Endothelial cell of umbilical vein (primary cell): ENCODE measurements around the gene TEX54.

Experiments
- EZH2 ChIP-seq: IDR thresholded peaks from 2 replicates; pipeline ENCODE4 v1.6.1; 2012; ENCODE audit warnings: borderline replicate concordance, low read depth, mild to moderate bottlenecking, moderate library complexity, low read length, inconsistent platforms; ENCODE audit not compliant: severe bottlenecking
- JUN ChIP-seq: IDR thresholded peaks from 2 replicates; pipeline ENCODE4 v1.6.1; 2011; ENCODE audit warnings: borderline replicate concordance, low read depth; ENCODE audit not compliant: insufficient read length, insufficient read depth
- POLR2A ChIP-seq: IDR thresholded peaks from 2 replicates; pipeline ENCODE4 v1.6.1; 2012; ENCODE audit warnings: low read depth, mild to moderate bottlenecking, control low read depth, low read length
- POLR2AphosphoS5 ChIP-seq: IDR thresholded peaks from 2 replicates; pipeline ENCODE4 v1.6.1; 2012; ENCODE audit warnings: low read depth, mild to moderate bottlenecking, control low read depth, low read length, moderate library complexity; ENCODE audit not compliant: insufficient read depth
- TF ChIP-seq, protein P1 (sequence below), 2 donors: IDR thresholded peaks; 1 replicate in 1 of 2; 2 replicates in 1 of 2; pipeline ENCODE4 v1.5.1; 2011; ENCODE audit warnings: low read length in 2 of 2, mild to moderate bottlenecking in 2 of 2, moderate library complexity in 2 of 2, control low read depth in 1 of 2, inconsistent platforms in 1 of 2, low read depth in 1 of 2; ENCODE audit not compliant: insufficient read depth in 1 of 2; ENCODE audit errors: extremely low read depth in 1 of 2

DNA sequence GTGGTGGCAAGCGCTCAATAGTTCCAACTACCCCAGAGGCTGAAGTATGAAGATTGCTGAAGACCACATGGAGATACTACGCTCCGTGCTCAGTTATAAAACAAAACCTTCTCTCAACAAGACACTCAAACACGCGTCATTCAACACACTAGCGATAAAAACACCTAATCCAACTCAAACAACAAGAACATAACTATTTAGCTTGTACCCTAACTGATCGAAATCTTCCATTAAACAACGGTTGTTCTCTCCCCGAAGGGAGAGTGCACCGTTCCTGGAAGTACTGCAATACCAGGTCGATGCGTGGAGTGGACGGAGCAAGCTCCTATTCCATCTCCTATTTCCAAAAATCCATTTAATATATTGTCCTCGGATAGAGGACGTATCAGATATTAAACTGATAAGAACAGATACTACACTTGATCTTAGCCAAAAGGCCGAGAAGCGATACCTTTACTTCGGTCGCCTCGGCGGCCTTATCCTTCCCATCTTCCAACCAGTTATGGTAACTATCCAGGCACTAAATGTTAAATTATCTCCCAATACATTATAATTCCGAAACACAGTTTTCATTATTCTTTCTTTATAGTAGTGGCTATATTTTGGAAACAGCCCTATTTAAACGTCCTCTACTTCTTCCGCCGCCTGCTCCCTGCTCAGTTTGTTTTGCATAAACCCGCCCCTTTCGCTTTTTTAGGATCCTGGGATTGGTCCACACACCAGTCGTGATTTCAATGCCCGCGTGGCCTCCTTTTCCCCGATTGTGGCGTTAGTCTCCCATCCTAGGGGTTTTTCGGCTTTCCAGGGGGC is 8.9 kb upstream of the TEX54 start:
- TF ChIP-seq, protein P1, sequence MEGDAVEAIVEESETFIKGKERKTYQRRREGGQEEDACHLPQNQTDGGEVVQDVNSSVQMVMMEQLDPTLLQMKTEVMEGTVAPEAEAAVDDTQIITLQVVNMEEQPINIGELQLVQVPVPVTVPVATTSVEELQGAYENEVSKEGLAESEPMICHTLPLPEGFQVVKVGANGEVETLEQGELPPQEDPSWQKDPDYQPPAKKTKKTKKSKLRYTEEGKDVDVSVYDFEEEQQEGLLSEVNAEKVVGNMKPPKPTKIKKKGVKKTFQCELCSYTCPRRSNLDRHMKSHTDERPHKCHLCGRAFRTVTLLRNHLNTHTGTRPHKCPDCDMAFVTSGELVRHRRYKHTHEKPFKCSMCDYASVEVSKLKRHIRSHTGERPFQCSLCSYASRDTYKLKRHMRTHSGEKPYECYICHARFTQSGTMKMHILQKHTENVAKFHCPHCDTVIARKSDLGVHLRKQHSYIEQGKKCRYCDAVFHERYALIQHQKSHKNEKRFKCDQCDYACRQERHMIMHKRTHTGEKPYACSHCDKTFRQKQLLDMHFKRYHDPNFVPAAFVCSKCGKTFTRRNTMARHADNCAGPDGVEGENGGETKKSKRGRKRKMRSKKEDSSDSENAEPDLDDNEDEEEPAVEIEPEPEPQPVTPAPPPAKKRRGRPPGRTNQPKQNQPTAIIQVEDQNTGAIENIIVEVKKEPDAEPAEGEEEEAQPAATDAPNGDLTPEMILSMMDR (IDR thresholded peaks at IDR 0.05; ENCODE audit: extremely low read depth in 1 of 2, insufficient read depth in 1 of 2, low read depth in 1 of 2, low read length in 2 of 2) = no peak
- TF ChIP-seq POLR2AphosphoS5 = peak; percentile 100
- no peak for TF ChIP-seq EZH2
- TF ChIP-seq POLR2A = peak; percentile 100
- TF ChIP-seq JUN = peak; percentile 42
